Duodenal mucosa (tissue), 2 donors: ENCODE data around the gene KRTAP21-2.

Experiments used
- H3K27ac ChIP-seq: one replicate; pipeline ENCODE4 v1.7.0; 2013; ENCODE audit warnings: low read depth, low read length
- H3K27me3 ChIP-seq, 2 donors: one replicate each; pipeline ENCODE4 v1.7.0; 2013; ENCODE audit warnings: low read length in 2 of 2, control low read depth in 1 of 2; ENCODE audit not compliant: insufficient read depth in 2 of 2, control insufficient read depth in 1 of 2
- H3K36me3 ChIP-seq, 2 donors: one replicate each; pipeline ENCODE4 v1.7.0; 2013; ENCODE audit warnings: low read length in 2 of 2, control low read depth in 1 of 2; ENCODE audit not compliant: insufficient read depth in 2 of 2, control insufficient read depth in 1 of 2
- H3K4me1 ChIP-seq, 2 donors: one replicate each; pipeline ENCODE4 v1.7.0; 2013; ENCODE audit warnings: low read length in 2 of 2, control low read depth in 1 of 2; ENCODE audit not compliant: insufficient read depth in 2 of 2, control insufficient read depth in 1 of 2
- H3K4me3 ChIP-seq, 2 donors: one replicate each; pipeline ENCODE4 v1.7.0; 2013; ENCODE audit warnings: low read length in 2 of 2, low read depth in 1 of 2
- H3K9ac ChIP-seq, 2 donors: one replicate each; pipeline ENCODE4 v1.7.0; 2013; ENCODE audit warnings: low read length in 2 of 2, low read depth in 1 of 2
- H3K9me3 ChIP-seq, 2 donors: one replicate each; pipeline ENCODE4 v1.7.0; 2013; ENCODE audit warnings: low read length in 2 of 2, control low read depth in 1 of 2; ENCODE audit not compliant: control insufficient read depth in 1 of 2

KRTAP21-2 gene

DNA sequence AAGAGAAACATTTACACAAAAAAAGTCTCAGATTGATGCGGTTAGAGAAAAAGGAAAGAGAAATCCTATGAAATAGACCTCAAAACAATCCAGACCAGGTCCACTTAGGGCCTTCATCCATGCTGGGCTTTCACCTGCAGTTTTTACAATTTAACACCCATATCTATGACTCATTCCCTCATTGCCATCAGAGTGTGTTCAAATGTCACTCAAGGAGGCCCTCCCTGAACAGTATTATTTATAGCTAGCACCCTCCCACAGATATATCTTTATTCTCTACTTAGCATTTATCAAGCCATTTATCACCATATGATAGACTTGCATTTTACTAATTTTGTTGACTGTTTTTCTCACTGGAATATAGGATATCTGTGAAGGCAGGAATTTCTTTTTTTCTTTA is 27.7 kb downstream of the KRTAP21-2 start:
- Histone ChIP-seq H3K27me3 (no peaks in the 10 kb centered on the region), H3K27ac (no peak overlapping the region), H3K9me3 (peaks cover 0 to 4% of the 10 kb centered on the region in 2 donors), H3K4me1 (no peaks in the 10 kb centered on the region), H3K36me3 (no peaks in the 10 kb centered on the region), H3K9ac (no peak overlapping the region), H3K4me3 (no peak overlapping the region)

DNA sequence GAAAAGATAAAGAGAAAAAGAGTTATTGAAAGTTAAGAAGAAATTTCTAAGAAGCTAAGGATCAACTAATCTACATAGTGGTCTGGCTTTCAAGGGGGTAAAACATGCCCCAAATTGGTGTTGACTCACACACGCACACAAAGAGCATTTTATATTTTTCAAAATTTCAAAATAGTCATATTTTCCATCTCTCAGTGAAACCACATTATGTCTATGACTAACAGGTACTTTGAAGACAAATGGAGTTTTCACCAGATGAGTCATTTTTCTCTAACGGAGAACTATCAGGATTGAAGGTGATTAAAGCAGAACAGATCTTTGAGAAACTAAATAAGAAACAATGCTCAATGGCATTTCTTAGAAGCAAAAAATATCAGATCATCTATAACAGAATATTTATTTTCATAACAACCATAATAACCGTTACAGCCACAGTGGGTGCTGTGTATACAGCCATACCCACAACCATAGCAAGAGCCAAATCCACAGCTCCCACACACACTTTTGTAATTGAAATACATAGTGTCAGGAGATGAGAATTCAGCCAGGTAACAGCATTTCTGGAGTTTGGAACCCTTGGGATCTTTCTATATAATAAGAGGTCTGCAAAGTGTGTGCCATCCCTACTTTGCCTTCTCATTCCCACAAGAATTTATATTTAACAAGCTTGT is 28.7 kb downstream of the KRTAP21-2 start, which contains the start of gene KRTAP21-3:
TSS of gene KRTAP21-3 (minus strand) at position 539 of the 671 bp plus-strand sequence. CDS start at position 521, 18 bp downstream.
- Histone ChIP-seq H3K9me3 (peaks cover 0 to 4% of the 10 kb centered on the region in 2 donors), H3K27me3 (no peaks in the 10 kb centered on the region), H3K9ac (no peak within 1 kb of the TSS), H3K4me3 (no peak within 1 kb of the TSS), H3K36me3 (no peaks in the 10 kb centered on the region), H3K4me1 (no peaks in the 10 kb centered on the region), H3K27ac (no peak within 1 kb of the TSS)

DNA sequence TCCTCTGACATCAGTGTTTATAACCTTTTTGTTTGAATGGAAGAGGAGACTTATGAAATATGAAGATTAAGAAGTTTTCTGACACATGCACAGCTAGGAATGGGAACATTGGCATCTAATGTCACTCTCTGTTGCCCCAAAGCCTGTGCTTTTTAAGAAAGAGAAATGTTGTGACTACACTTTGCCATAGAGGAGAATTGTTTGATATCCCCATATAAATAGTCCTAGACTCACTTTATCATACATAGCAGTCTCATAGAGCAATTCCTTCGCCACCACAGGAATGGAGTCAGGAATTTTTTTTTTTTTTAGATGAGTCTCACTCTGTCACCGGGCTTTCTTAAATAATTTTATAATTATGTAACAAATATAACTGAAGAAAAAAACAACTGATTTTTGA is 30.0 kb downstream of the KRTAP21-2 start:
- no peak overlapping the region for H3K4me3 ChIP-seq
- peaks cover 0 to 7% of the 10 kb centered on the region in 2 donors for H3K9me3 ChIP-seq
- no peak overlapping the region for H3K27ac ChIP-seq
- H3K36me3 ChIP-seq, result no peaks in the 10 kb centered on the region
- H3K9ac ChIP-seq, result no peak overlapping the region
- H3K27me3 ChIP-seq, result no peaks in the 10 kb centered on the region
- H3K4me1 ChIP-seq, result no peaks in the 10 kb centered on the region

DNA sequence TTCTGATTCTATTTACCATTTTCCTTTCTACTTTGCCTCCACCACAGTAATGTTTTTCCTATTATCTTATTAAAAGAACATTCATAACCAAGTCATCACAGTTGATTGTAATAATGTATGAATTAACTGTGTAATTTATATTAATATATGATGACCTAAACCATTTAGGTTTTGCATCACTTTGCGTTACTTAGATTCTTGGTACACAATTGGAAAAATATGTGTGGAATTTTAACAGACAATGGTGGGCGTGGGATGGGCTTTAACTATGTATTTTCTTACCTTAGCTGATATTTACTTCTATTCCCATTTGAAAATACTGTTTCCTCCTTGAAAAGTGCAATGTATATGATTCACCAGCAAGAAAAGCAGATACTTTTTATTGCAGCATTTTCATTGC is 32.1 kb downstream of the KRTAP21-2 start:
- peaks cover 0 to 14% of the 10 kb centered on the region in 2 donors for H3K9me3 ChIP-seq
- H3K36me3 ChIP-seq, result no peaks in the 10 kb centered on the region
- H3K27ac ChIP-seq, result no peak overlapping the region
- H3K27me3 ChIP-seq, result no peaks in the 10 kb centered on the region
- no peak overlapping the region for H3K9ac ChIP-seq
- no peak overlapping the region for H3K4me3 ChIP-seq
- no peaks in the 10 kb centered on the region for H3K4me1 ChIP-seq

DNA sequence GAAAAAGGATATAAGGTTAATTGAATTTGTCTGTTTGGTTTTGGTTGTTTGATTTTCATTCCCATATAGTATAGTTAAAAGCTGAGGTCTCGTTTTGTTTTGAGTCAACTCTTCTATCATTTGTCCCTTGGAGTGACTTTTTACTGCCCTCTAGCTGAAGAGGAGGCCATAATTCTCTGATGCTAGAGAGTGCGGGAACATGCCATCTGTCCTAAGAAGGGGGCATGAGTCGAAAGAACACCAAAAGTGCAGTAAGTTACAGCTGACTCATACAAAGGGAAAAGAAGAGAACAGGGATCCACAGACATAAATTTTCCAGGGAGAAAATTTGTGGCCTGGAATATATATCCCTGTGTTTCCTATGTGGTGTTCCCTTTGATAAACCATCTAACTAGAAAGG is 32.6 kb downstream of the KRTAP21-2 start:
- peaks cover 0 to 16% of the 10 kb centered on the region in 2 donors for H3K9me3 ChIP-seq
- H3K9ac ChIP-seq, result no peak overlapping the region
- H3K27me3 ChIP-seq, result no peaks in the 10 kb centered on the region
- H3K27ac ChIP-seq, result no peak overlapping the region
- H3K4me3 ChIP-seq, result no peak overlapping the region
- no peaks in the 10 kb centered on the region for H3K4me1 ChIP-seq
- no peaks in the 10 kb centered on the region for H3K36me3 ChIP-seq

DNA sequence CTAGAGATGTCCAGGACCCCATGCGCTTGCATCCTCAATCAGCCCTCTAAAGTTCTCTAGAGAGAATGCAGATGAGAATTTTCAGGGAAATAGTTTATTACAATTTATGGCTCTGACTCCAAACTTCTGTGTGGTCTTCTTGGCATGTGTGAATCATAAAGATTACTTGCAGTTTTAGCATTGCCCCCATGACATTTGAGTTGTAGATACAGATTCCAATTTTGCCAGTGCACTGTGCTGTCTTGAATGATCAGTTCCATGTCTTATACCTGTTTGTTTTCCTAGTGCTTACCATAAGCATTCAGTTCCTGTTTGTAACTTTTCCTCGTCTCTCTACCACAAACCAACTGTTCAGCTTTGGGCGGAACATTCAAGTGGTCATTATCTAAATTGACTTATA is 33.3 kb downstream of the KRTAP21-2 start:
- H3K27me3 ChIP-seq, result no peaks in the 10 kb centered on the region
- no peak overlapping the region for H3K27ac ChIP-seq
- H3K36me3 ChIP-seq, result no peaks in the 10 kb centered on the region
- no peak overlapping the region for H3K9ac ChIP-seq
- no peaks in the 10 kb centered on the region for H3K4me1 ChIP-seq
- H3K4me3 ChIP-seq, result no peak overlapping the region
- peaks cover 0 to 18% of the 10 kb centered on the region in 2 donors for H3K9me3 ChIP-seq

DNA sequence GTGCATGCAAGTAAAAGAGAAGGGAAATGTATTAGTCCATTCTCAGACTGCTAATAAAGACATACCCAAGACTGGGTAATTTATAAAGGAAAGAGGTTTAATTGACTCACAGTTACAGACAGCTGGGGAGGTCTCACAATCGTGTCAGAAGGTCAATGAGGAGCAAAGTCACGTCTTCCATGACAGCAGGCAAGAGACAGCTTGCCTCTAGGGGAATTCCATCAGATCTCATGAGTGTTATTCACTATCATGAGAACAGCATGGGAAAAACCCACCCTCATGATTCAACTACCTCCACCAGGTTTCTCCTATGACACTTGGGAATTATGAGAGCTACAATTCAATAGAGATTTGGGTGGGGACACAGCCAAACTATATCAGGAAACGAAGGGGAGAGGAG is 36.6 kb downstream of the KRTAP21-2 start:
- Histone ChIP-seq H3K36me3 (no peaks in the 10 kb centered on the region), H3K27me3 (no peaks in the 10 kb centered on the region), H3K4me1 (no peaks in the 10 kb centered on the region), H3K9me3 (peaks cover 0 to 23% of the 10 kb centered on the region in 2 donors), H3K9ac (no peak overlapping the region), H3K4me3 (no peak overlapping the region), H3K27ac (no peak overlapping the region)

DNA sequence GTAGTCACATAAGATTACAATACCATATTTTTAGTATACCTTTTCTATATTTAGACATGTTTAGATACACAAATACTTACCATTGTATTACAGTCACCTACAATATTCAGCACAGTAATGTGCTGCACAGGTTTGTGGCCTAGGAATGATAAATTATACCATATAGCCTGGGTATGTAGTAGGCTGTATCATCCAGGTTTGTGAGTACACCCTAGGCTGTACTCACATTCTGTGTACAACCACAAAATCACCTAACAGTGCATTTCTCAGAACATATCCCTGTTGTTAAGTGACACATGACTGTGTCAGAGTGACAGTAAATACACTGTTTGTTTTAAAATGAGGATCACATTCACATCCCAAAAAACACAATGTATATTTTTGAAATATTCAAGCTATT is 39.6 kb downstream of the KRTAP21-2 start:
- Histone ChIP-seq H3K27ac (no peak overlapping the region), H3K36me3 (no peaks in the 10 kb centered on the region), H3K27me3 (no peaks in the 10 kb centered on the region), H3K9me3 (peaks cover 0 to 26% of the 10 kb centered on the region in 2 donors), H3K4me3 (no peak overlapping the region), H3K4me1 (no peaks in the 10 kb centered on the region), H3K9ac (no peak overlapping the region)
